ENCODE results near the gene TNFAIP1. TPM values are rescaled to one million over a fixed set of nuclear protein-coding genes. Genes with fewer than 3 reads are reported as not detected.

Gene TNFAIP1
- total RNA-seq, result 30.8 TPM

GRCh38 chr17:28335201-28335958 lies at the start of gene TNFAIP1, which contains the start of gene IFT20:
Gene TNFAIP1, plus strand, starts transcription at chr17:28335761. Its CDS starts 3,761 bp downstream, at chr17:28339522.
Gene IFT20, minus strand, starts transcription at chr17:28335472. Its CDS starts 3,487 bp downstream, at chr17:28331985.

DNA sequence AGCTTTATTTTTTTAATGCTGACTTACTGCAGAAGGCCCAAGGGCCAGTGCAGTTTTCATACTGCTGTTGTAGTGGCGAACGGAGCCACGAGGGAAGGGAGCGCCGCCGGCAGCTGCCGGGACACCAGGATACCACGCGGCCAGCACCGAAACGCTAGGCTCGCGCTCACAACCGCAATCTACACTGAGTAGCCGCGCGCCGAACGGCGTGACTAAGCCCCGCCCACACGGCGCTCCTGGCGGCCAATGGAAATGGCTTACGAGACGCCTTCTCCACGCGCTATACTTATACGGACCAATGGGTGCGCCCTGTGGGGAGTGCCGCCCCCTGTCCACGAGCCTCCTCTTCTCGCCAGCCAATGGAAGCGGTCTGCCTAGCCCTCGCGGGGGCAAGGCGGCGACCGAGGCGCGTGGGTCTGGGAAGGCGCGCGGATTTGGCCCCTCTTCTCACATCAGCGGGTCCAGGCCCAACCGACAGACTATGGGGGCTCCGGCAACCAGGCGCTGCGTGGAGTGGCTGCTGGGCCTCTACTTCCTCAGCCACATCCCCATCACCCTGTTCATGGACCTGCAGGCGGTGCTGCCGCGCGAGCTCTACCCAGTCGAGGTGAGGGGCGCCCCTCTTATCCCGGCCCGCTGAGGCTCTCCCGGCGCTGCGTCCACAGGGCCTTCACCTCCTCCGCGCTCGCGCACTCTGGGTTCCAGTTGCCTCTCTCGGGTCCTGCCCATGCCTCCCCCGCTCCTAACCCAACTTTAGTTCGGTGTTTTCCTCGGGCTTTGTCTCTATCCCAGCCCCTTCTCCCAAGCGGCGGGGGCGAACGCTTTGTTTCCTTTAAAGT lies 16.6 kb upstream of the TNFAIP1 start, which contains the start of gene TMEM97:
TSS of gene TMEM97 (plus strand) at position 442 of the 839 bp plus-strand sequence. CDS start at position 482, 40 bp downstream.

GRCh38 chr17:28357061-28357900 lies 21.7 kb downstream of the TNFAIP1 start, which contains the start of gene POLDIP2:
Gene POLDIP2, minus strand, starts transcription at chr17:28357527. Its CDS starts 79 bp downstream, at chr17:28357448.

GRCh38 chr17:28364665-28365363 lies 29.3 kb downstream of the TNFAIP1 start, which contains the start of gene SEBOX:
Gene SEBOX, minus strand, starts transcription at chr17:28365199. Its CDS starts 48 bp downstream, at chr17:28365151.

GRCh38 chr17:28370035-28370743 lies 34.6 kb downstream of the TNFAIP1 start, which contains the start of gene VTN:
Gene VTN, minus strand, starts transcription at chr17:28370307. Its CDS starts 104 bp downstream, at chr17:28370203.

DNA sequence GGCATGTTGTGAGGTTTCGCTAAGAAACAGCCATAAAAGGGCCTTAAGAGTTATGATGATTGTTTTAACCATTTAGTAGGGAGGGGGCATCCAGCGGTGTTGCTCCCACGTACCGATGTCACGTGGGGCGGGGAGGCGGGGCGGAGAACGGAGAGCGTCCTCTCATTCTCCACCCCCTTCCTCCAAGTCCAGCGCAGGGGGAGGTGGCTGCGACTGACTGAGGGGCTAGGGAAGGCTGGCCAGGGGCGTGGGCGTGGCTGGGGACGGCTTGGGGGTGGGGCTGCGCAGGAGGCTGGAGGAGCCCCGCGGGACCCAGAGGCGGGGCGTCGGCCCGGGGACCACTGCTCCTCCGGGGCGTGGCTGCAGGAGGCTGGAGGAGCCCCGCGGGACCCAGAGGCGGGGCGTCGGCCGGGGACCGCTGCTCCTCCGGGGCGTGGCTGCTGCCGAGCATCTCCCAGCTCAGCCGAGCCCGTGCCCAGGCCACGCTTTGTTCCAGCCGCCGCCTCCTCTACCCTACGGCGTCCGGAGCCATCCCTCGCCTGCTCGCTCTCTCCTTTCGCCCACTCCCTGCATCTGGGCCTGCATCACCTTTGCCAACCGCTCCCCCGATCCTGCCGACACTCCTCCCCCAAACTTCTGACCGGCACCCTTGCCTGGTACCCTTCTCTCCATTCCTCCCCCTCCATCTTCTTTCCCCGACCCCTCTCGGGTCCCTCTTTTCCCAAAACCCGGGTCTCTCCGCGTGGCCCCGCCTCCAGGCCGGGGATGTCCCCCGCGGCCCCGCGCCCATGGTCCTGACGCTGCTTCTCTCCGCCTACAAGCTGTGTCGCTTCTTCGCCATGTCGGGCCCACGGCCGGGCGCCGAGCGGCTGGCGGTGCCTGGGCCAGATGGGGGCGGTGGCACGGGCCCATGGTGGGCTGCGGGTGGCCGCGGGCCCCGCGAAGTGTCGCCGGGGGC lies 36.0 kb downstream of the TNFAIP1 start, which contains the start of gene SARM1:
TSS of gene SARM1 (plus strand) at position 450 of the 958 bp plus-strand sequence. CDS start at position 789, 339 bp downstream.

Other genes with a start within 250 kb of the TNFAIP1 start
- gene TMEM97, start 16.6 kb upstream of the TNFAIP1 start, total RNA-seq, result 18.7 TPM
- 59.0 TPM for gene IFT20, start 289 bp upstream of the TNFAIP1 start, total RNA-seq
- 52.9 TPM for gene POLDIP2, start 21.8 kb downstream of the TNFAIP1 start, total RNA-seq
- not detected for gene SEBOX, start 29.4 kb downstream of the TNFAIP1 start, total RNA-seq
- gene VTN, start 34.5 kb downstream of the TNFAIP1 start, total RNA-seq, result 7.7 TPM
- gene SARM1, start 35.9 kb downstream of the TNFAIP1 start, total RNA-seq, result 33.6 TPM
- 21.6 TPM for gene SLC46A1, start 70.5 kb downstream of the TNFAIP1 start, total RNA-seq
- 1.3 TPM for gene SLC13A2, start 137.9 kb downstream of the TNFAIP1 start, total RNA-seq
- not detected for gene FOXN1, start 170.6 kb downstream of the TNFAIP1 start, total RNA-seq
- gene UNC119, start 216.9 kb downstream of the TNFAIP1 start, total RNA-seq, result 288 TPM
- 44.8 TPM for gene PIGS, start 235.8 kb downstream of the TNFAIP1 start, total RNA-seq
- 134 TPM for gene ALDOC, start 241.1 kb downstream of the TNFAIP1 start, total RNA-seq

All from camera-type eye (tissue), 1 donor.